PFSK-1 (cell line): ENCODE results near the gene SGMS2.

Experiments used
- FOXP2 ChIP-seq: optimal IDR thresholded peaks from 2 replicates; pipeline ENCODE3; 2011; ENCODE audit warnings: borderline replicate concordance, control low read depth, inconsistent platforms; ENCODE audit not compliant: insufficient read depth; ENCODE audit errors: extremely low read length, extremely low read depth
- POLR2AphosphoS5 ChIP-seq: IDR thresholded peaks from 2 replicates; pipeline ENCODE4 v1.6.1; 2012; ENCODE audit warnings: low read depth, mild to moderate bottlenecking, control low read depth, low read length, moderate library complexity
- REST ChIP-seq, 2 experiments: IDR thresholded peaks; 2 replicates each; pipeline versions ENCODE4 v1.6.1 to v1.8.0; 2011 to 2012; ENCODE audit warnings: low read depth in 2 of 2, low read length in 2 of 2, control low read depth in 1 of 2, inconsistent platforms in 1 of 2, mild to moderate bottlenecking in 1 of 2, moderate library complexity in 1 of 2; ENCODE audit not compliant: insufficient read depth in 1 of 2
- SIN3A ChIP-seq: IDR thresholded peaks from 2 replicates; pipeline ENCODE4 v1.6.1; 2012; ENCODE audit warnings: mild to moderate bottlenecking, low read length, moderate library complexity, borderline replicate concordance; ENCODE audit not compliant: insufficient read depth
- TAF1 ChIP-seq: IDR thresholded peaks from 2 replicates; pipeline ENCODE4 v1.6.1; 2012; ENCODE audit warnings: low read length, control low read depth, borderline replicate concordance; ENCODE audit not compliant: insufficient read depth

SGMS2 gene

GRCh38 chr4:107837776-107838618 lies 13.3 kb downstream of the SGMS2 start:
- TF ChIP-seq FOXP2 (no peak), TAF1 (no peak), SIN3A (no peak), REST (IDR thresholded peaks at IDR 0.05; ENCODE audit: insufficient read depth in 1 of 2, low read depth in 2 of 2, low read length in 2 of 2) (no peak), POLR2AphosphoS5 (no peak)

- TF ChIP-seq SIN3A = no peak
- TF ChIP-seq REST (IDR thresholded peaks at IDR 0.05; ENCODE audit: insufficient read depth in 1 of 2, low read depth in 2 of 2, low read length in 2 of 2) = no peak
- no peak for TF ChIP-seq TAF1
- TF ChIP-seq POLR2AphosphoS5 = no peak
- no peak for TF ChIP-seq FOXP2
Observed at GRCh38 chr4:107838861-107839565, 14.3 kb downstream of the SGMS2 start.

GRCh38 chr4:107843391-107843790 lies 18.7 kb downstream of the SGMS2 start:
- TF ChIP-seq REST (IDR thresholded peaks at IDR 0.05; ENCODE audit: insufficient read depth in 1 of 2, low read depth in 2 of 2, low read length in 2 of 2) (no peak), FOXP2 (no peak), POLR2AphosphoS5 (no peak), TAF1 (no peak), SIN3A (no peak)

- TF ChIP-seq POLR2AphosphoS5 = no peak
- TF ChIP-seq SIN3A = no peak
- TF ChIP-seq TAF1 = no peak
- no peak for TF ChIP-seq REST (IDR thresholded peaks at IDR 0.05; ENCODE audit: insufficient read depth in 1 of 2, low read depth in 2 of 2, low read length in 2 of 2)
- TF ChIP-seq FOXP2 = no peak
Observed at GRCh38 chr4:107845681-107846080, 20.9 kb downstream of the SGMS2 start.
